ENCODE results near the gene SLC35G2. TPM values are rescaled to one million over a fixed set of nuclear protein-coding genes. Genes with fewer than 3 reads are reported as not detected.
"Not testable (repeated sequence)": the region's sequence is repeated elsewhere in the genome, so short reads cannot be mapped to it uniquely, and the experiment has no call there.

Gene SLC35G2
- polyA plus RNA-seq, 1 donor: 1.7 TPM

GRCh38 chr3:136835089-136835812 is 16.3 kb downstream of the SLC35G2 start:
- DNase-seq (ENCODE audit: low read depth): no peak

- no peak for DNase-seq (ENCODE audit: low read depth)
Measured at GRCh38 chr3:136835813-136836510, 17.0 kb downstream of the SLC35G2 start.

- no peak for DNase-seq (ENCODE audit: low read depth)
Measured at GRCh38 chr3:136836511-136837156, 17.7 kb downstream of the SLC35G2 start.

GRCh38 chr3:136838641-136839555 is 20.0 kb downstream of the SLC35G2 start:
- no peak for DNase-seq (ENCODE audit: low read depth)

GRCh38 chr3:136839556-136839931 is 20.6 kb downstream of the SLC35G2 start:
- DNase-seq (ENCODE audit: low read depth): no peak

GRCh38 chr3:136840252-136840651 is 21.3 kb downstream of the SLC35G2 start:
- no peak for DNase-seq (ENCODE audit: low read depth)

- DNase-seq (ENCODE audit: low read depth): no peak
Measured at GRCh38 chr3:136842294-136842693, 23.4 kb downstream of the SLC35G2 start.

- DNase-seq (ENCODE audit: low read depth): no peak
Measured at GRCh38 chr3:136844724-136845123, 25.8 kb downstream of the SLC35G2 start.

GRCh38 chr3:136852180-136852579 is 33.3 kb downstream of the SLC35G2 start:
- DNase-seq (ENCODE audit: low read depth): no peak

GRCh38 chr3:136856665-136857064 is 37.7 kb downstream of the SLC35G2 start:
- DNase-seq (ENCODE audit: low read depth): no peak

GRCh38 chr3:136858381-136858780 is 39.5 kb downstream of the SLC35G2 start:
- no peak for DNase-seq (ENCODE audit: low read depth)

GRCh38 chr3:136860541-136860940 is 41.6 kb downstream of the SLC35G2 start:
- no peak for DNase-seq (ENCODE audit: low read depth)

- DNase-seq (ENCODE audit: low read depth): peak; percentile 83
Measured at GRCh38 chr3:136861890-136862616, 43.1 kb downstream of the SLC35G2 start, which contains the start of gene NCK1. TSS of gene NCK1 (plus strand) at chr3:136862208. CDS start at chr3:136928002, 65,794 bp downstream.

- no peak for DNase-seq (ENCODE audit: low read depth)
Measured at GRCh38 chr3:136862617-136863322, 43.8 kb downstream of the SLC35G2 start.

GRCh38 chr3:136869282-136869681 is 50.4 kb downstream of the SLC35G2 start:
- no peak for DNase-seq (ENCODE audit: low read depth)

- not testable (repeated sequence) for DNase-seq (ENCODE audit: low read depth)
Measured at GRCh38 chr3:136872258-136872657, 53.3 kb downstream of the SLC35G2 start.

GRCh38 chr3:136879510-136879909 is 60.6 kb downstream of the SLC35G2 start:
- not testable (repeated sequence) for DNase-seq (ENCODE audit: low read depth)

GRCh38 chr3:136882571-136882970 is 63.6 kb downstream of the SLC35G2 start:
- no peak for DNase-seq (ENCODE audit: low read depth)

- no peak for DNase-seq (ENCODE audit: low read depth)
Measured at GRCh38 chr3:136883967-136884720, 65.2 kb downstream of the SLC35G2 start.

Data from forelimb muscle (tissue), 1 donor.